ENCODE measurements around the gene LIN37. TPM values are rescaled to one million over a fixed set of nuclear protein-coding genes. Genes with fewer than 3 reads are reported as not detected.
A peak's percentile ranks its signal among the peaks of the same experiment; 100 is the strongest.

The LIN37 gene
- total and polyA plus RNA-seq, 9 of the 15 experiments (the other 6 are each of a cell fraction or from before 2014, with no cell fraction given): 1.2 to 12.5 (median 8.6) TPM

DNA sequence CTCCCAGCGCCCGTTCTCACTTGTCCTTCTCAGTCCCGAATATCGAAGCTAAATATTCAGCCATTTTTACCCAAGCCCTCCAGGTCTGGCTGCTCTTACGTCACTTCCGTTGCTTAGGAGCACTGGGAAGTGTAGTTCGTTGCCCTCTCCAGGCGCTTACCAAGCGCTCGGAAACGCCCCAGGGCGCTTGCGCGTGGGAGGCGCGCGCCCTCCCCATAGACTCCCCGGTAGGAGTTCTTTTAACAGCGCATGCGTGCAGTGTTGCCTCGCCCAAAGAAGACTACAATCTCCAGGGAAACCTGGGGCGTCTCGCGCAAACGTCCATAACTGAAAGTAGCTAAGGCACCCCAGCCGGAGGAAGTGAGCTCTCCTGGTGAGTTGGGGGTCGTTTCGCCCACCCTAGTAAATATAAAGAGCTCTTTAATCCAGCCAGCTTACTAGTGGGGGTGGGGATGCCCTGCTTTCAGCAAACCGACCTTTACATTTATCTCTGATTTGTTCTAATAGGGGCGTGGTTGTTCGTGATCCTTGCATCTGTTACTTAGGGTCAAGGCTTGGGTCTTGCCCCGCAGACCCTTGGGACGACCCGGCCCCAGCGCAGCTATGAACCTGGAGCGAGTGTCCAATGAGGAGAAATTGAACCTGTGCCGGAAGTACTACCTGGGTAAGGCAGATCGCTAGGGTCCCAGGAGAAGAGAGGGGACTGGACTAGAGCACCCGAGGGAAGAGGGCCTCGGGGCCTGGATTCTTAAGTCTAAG, 2.9 kb upstream of the LIN37 start, which contains the start of the genes PSENEN and U2AF1L4 (continued):
- TF ChIP-seq MYNN (IDR thresholded peaks at IDR 0.05) (no peak), MYNN (CRISPR knock-in tag; IDR thresholded peaks at IDR 0.05) (no peak), ZNF174 (CRISPR knock-in tag; IDR thresholded peaks at IDR 0.05) (no peak), U2AF2 (optimal IDR thresholded peaks at IDR 0.05; ENCODE audit: low read depth, low read length) (no peak), TEAD2 (tag; IDR thresholded peaks at IDR 0.05) (no peak), LEF1 (IDR thresholded peaks at IDR 0.05) (no peak), DACH1 (IDR thresholded peaks at IDR 0.05; ENCODE audit: partially characterized antibody) (no peak), EP400 (IDR thresholded peaks at IDR 0.05) (peak; percentile 24; the same call in 1 of the 2 replicates), CREB1 (IDR thresholded peaks at IDR 0.05) (peak; percentile 78), CREB1 (CRISPR knock-in tag; IDR thresholded peaks at IDR 0.05) (peak; percentile 91), ETV5 (CRISPR knock-in tag; IDR thresholded peaks at IDR 0.05; ENCODE audit: low read depth) (no peak; the same call in 1 of the 2 replicates), POLR2A (conservative IDR thresholded peaks at IDR 0.05) (peak; percentile 35; the same call in 1 of the 2 replicates), CHD2 (IDR thresholded peaks at IDR 0.05; ENCODE audit: low read depth, low read length) (peak; percentile 28; the same call in 1 of the 2 replicates), ZNF175 (CRISPR knock-in tag; IDR thresholded peaks at IDR 0.05; ENCODE audit: low read depth) (no peak), CTBP1 (IDR thresholded peaks at IDR 0.05; ENCODE audit: borderline replicate concordance) (no peak), ZNF253 (CRISPR knock-in tag; conservative IDR thresholded peaks at IDR 0.05) (no peak)
- TF ChIP-seq, protein P1, sequence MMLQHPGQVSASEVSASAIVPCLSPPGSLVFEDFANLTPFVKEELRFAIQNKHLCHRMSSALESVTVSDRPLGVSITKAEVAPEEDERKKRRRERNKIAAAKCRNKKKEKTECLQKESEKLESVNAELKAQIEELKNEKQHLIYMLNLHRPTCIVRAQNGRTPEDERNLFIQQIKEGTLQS (IDR thresholded peaks at IDR 0.05): peak; percentile 87
- TF ChIP-seq, protein P1 (CRISPR knock-in tag; conservative IDR thresholded peaks at IDR 0.05): no peak
- TF ChIP-seq, protein P2, sequence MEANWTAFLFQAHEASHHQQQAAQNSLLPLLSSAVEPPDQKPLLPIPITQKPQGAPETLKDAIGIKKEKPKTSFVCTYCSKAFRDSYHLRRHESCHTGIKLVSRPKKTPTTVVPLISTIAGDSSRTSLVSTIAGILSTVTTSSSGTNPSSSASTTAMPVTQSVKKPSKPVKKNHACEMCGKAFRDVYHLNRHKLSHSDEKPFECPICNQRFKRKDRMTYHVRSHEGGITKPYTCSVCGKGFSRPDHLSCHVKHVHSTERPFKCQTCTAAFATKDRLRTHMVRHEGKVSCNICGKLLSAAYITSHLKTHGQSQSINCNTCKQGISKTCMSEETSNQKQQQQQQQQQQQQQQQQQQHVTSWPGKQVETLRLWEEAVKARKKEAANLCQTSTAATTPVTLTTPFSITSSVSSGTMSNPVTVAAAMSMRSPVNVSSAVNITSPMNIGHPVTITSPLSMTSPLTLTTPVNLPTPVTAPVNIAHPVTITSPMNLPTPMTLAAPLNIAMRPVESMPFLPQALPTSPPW (CRISPR knock-in tag; IDR thresholded peaks at IDR 0.05): peak; percentile 88
- TF ChIP-seq, protein P3, sequence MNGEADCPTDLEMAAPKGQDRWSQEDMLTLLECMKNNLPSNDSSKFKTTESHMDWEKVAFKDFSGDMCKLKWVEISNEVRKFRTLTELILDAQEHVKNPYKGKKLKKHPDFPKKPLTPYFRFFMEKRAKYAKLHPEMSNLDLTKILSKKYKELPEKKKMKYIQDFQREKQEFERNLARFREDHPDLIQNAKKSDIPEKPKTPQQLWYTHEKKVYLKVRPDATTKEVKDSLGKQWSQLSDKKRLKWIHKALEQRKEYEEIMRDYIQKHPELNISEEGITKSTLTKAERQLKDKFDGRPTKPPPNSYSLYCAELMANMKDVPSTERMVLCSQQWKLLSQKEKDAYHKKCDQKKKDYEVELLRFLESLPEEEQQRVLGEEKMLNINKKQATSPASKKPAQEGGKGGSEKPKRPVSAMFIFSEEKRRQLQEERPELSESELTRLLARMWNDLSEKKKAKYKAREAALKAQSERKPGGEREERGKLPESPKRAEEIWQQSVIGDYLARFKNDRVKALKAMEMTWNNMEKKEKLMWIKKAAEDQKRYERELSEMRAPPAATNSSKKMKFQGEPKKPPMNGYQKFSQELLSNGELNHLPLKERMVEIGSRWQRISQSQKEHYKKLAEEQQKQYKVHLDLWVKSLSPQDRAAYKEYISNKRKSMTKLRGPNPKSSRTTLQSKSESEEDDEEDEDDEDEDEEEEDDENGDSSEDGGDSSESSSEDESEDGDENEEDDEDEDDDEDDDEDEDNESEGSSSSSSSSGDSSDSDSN (IDR thresholded peaks at IDR 0.05; ENCODE audit: borderline replicate concordance in 1 of 2, low read depth in 2 of 2, low read length in 2 of 2): no peak
- TF ChIP-seq, protein P4, sequence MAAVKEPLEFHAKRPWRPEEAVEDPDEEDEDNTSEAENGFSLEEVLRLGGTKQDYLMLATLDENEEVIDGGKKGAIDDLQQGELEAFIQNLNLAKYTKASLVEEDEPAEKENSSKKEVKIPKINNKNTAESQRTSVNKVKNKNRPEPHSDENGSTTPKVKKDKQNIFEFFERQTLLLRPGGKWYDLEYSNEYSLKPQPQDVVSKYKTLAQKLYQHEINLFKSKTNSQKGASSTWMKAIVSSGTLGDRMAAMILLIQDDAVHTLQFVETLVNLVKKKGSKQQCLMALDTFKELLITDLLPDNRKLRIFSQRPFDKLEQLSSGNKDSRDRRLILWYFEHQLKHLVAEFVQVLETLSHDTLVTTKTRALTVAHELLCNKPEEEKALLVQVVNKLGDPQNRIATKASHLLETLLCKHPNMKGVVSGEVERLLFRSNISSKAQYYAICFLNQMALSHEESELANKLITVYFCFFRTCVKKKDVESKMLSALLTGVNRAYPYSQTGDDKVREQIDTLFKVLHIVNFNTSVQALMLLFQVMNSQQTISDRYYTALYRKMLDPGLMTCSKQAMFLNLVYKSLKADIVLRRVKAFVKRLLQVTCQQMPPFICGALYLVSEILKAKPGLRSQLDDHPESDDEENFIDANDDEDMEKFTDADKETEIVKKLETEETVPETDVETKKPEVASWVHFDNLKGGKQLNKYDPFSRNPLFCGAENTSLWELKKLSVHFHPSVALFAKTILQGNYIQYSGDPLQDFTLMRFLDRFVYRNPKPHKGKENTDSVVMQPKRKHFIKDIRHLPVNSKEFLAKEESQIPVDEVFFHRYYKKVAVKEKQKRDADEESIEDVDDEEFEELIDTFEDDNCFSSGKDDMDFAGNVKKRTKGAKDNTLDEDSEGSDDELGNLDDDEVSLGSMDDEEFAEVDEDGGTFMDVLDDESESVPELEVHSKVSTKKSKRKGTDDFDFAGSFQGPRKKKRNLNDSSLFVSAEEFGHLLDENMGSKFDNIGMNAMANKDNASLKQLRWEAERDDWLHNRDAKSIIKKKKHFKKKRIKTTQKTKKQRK (IDR thresholded peaks at IDR 0.05; ENCODE audit: borderline replicate concordance, low read depth, low read length): no peak

Data from K562 (cell line).